Prostate gland (tissue), 2 donors: ENCODE data around the gene CDC73.

Source experiments
- POLR2A ChIP-seq: fragments of 450-650 bp; IDR thresholded peaks from one replicate; pipeline ENCODE4 v1.6.1; 2016; ENCODE audit warnings: antibody characterized with exemption, mild to moderate bottlenecking
- TF ChIP-seq, protein P1 (sequence below), 4 experiments: fragments of 200-600 bp in 2 of 4; fragments of 450-650 bp in 2 of 4; sonication (generic) in 2 of 4; IDR thresholded peaks; 1 replicate in 3 of 4; 2 replicates in 1 of 4; pipeline ENCODE4 v1.5.1; 2016 to 2019; ENCODE audit warnings: antibody characterized with exemption in 4 of 4, mild to moderate bottlenecking in 2 of 4, moderate library complexity in 2 of 4

DNA sequence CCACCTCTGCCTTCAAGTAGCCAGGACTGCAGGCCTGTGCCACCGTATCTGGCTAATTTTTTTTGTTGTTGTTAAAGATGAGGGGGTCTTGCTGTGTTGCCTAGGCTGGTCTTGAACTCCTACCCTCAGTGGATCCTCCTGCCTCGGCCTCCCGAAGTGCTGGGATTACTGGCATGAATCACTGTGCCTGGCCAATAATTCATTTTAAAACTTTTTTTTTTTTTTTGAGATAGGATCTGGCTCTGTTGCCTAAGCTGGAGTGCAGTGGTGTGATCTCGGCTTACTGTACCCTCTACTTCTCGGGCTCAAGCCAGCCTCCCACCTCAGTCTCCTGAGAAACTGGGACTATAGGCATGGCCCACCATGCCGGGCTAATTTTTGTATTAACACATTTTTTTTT, 3.5 kb downstream of the CDC73 start:
- TF ChIP-seq, protein P1, sequence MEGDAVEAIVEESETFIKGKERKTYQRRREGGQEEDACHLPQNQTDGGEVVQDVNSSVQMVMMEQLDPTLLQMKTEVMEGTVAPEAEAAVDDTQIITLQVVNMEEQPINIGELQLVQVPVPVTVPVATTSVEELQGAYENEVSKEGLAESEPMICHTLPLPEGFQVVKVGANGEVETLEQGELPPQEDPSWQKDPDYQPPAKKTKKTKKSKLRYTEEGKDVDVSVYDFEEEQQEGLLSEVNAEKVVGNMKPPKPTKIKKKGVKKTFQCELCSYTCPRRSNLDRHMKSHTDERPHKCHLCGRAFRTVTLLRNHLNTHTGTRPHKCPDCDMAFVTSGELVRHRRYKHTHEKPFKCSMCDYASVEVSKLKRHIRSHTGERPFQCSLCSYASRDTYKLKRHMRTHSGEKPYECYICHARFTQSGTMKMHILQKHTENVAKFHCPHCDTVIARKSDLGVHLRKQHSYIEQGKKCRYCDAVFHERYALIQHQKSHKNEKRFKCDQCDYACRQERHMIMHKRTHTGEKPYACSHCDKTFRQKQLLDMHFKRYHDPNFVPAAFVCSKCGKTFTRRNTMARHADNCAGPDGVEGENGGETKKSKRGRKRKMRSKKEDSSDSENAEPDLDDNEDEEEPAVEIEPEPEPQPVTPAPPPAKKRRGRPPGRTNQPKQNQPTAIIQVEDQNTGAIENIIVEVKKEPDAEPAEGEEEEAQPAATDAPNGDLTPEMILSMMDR (IDR thresholded peaks at IDR 0.05): no peak
- no peak for TF ChIP-seq POLR2A
